Measurements from ENCODE around the gene MRPL46. TPM values are rescaled to one million over a fixed set of nuclear protein-coding genes. Genes with fewer than 3 reads are reported as not detected.
A peak's percentile ranks its signal among the peaks of the same experiment; 100 is the strongest.

MRPL46 gene
- total RNA-seq, 1 donor from 2014 or later: 17.4 TPM

DNA sequence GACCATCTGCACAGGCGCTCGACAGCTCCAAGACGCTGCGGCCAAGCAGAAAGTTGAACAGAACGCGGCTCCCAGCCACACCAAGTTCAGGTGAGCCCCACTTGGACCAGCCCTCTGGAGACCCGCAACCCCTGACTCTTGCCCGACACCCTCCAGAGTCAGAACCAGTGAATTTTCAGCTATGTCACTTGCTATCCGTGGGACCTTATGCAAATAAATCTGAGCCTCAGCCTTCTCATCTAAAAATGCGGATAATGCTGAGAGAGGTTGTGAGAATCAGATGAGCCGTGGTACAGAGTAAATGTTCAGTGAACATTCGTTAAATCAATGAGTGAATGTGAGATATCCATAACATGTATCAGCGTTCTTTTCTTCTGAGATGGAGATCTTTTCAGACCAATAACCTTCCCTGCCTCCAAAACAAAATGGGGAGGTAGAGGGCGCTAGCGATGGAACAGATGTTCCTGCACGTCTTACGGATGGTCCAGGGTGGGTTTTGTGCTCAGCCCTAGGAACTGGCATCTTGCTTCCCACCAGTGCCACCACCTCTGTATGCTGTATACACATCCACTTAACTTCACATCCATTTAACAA is 844 bp upstream of the MRPL46 start:
- peak overlapping the region; percentile 67 to 74 for H3K4me3 ChIP-seq
- TF ChIP-seq, protein P1, sequence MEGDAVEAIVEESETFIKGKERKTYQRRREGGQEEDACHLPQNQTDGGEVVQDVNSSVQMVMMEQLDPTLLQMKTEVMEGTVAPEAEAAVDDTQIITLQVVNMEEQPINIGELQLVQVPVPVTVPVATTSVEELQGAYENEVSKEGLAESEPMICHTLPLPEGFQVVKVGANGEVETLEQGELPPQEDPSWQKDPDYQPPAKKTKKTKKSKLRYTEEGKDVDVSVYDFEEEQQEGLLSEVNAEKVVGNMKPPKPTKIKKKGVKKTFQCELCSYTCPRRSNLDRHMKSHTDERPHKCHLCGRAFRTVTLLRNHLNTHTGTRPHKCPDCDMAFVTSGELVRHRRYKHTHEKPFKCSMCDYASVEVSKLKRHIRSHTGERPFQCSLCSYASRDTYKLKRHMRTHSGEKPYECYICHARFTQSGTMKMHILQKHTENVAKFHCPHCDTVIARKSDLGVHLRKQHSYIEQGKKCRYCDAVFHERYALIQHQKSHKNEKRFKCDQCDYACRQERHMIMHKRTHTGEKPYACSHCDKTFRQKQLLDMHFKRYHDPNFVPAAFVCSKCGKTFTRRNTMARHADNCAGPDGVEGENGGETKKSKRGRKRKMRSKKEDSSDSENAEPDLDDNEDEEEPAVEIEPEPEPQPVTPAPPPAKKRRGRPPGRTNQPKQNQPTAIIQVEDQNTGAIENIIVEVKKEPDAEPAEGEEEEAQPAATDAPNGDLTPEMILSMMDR (IDR thresholded peaks at IDR 0.05): no peak
- no peak for TF ChIP-seq POLR2A (IDR thresholded peaks at IDR 0.05)
- TF ChIP-seq POLR2AphosphoS5 (IDR thresholded peaks at IDR 0.05; ENCODE audit: insufficient read depth in 1 of 2, low read depth in 1 of 2): no peak
- peak in 1 of 2 donors; percentile 86 for DNase-seq (ENCODE audit: extremely low spot score in 2 of 2)
- H3K36me3 ChIP-seq: peaks cover 0 to 26% of the 10 kb centered on the region in 2 donors
- no peaks in the 10 kb centered on the region for H3K9me3 ChIP-seq
- H3K4me1 ChIP-seq: peaks cover 25% of the 10 kb centered on the region
- H3K27ac ChIP-seq: peak overlapping the region; percentile 87
- intact Hi-C loops (cut with DNase I): no loop called here
- no peaks in the 10 kb centered on the region for H3K27me3 ChIP-seq

DNA sequence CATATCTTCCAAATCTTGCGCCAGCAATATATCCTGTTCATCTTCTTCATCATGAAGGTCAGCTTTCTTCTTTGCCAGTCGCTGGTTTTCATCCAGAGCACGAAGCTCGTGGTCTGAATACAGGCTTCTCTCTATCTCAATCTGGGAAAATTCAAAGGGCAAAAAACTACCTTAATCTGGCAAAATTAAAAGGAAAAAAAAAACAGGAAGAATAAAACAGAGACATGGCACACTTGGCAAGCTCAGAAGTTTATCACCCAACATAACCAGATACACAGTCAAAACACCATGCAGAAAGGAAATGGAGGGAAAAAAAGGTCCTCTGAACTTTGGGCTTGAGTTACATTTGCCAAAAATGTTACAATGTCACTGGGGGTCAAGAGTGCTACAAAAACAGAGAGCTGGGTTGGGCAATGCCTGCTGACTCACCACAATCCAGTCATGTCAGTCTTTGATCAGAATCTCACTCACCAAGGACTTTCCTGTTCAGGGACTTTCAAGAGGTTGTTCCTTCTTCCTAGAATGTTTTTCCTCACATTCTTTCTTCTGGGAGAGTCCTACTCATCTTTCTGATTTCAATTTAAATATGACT is 1.5 kb downstream of the MRPL46 start:
- intact Hi-C loops (cut with DNase I): no loop called here
- Histone ChIP-seq H3K4me3 (no peak overlapping the region), H3K9me3 (no peaks in the 10 kb centered on the region), H3K27ac (no peak overlapping the region), H3K4me1 (peaks cover 25% of the 10 kb centered on the region), H3K27me3 (no peaks in the 10 kb centered on the region), H3K36me3 (peaks cover 4 to 35% of the 10 kb centered on the region in 2 donors)
- peak in 1 of 2 donors; percentile 25 for DNase-seq (ENCODE audit: extremely low spot score in 2 of 2)
- TF ChIP-seq POLR2A (IDR thresholded peaks at IDR 0.05) (no peak), POLR2AphosphoS5 (IDR thresholded peaks at IDR 0.05; ENCODE audit: insufficient read depth in 1 of 2, low read depth in 1 of 2) (no peak)
- TF ChIP-seq, protein P1 (IDR thresholded peaks at IDR 0.05): no peak

DNA sequence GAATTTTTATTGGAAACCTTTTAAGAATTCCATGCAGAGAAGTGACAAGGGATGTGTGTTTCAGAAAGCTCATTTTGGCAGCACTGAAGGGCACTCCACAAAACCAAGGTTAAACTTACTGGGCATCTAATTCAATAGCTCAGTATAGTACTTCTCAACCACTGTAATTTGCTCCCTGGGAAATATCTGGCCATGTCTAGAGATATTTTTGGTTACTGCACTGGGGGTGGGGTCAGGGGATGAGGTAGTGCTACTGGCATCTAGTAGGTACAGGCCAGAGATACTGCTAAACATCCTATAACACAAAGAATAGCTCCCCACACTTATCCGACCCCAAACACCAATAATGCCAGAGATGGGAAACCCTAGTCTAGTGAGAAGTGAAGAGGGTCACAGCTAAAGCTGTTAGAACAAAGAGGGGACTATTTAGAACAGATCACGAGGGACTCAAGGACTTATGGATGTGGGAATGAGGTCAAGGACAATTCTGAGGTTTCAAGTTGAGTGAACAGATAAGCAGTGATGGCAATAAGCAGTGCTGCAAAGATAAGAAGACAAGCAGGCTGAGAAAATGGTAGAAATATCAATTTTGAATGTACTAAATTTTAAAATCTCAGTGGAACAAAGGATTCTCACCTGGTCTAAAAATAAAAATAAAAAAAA is 3.2 kb downstream of the MRPL46 start:
- no peak overlapping the region for H3K4me3 ChIP-seq
- no peak overlapping the region for H3K27ac ChIP-seq
- intact Hi-C loops (cut with DNase I): no loop called here
- H3K36me3 ChIP-seq: peaks cover 4 to 48% of the 10 kb centered on the region in 2 donors
- TF ChIP-seq POLR2A (IDR thresholded peaks at IDR 0.05) (no peak), POLR2AphosphoS5 (IDR thresholded peaks at IDR 0.05; ENCODE audit: insufficient read depth in 1 of 2, low read depth in 1 of 2) (no peak)
- TF ChIP-seq, protein P1 (IDR thresholded peaks at IDR 0.05): no peak
- peak in 1 of 2 donors; percentile 22 for DNase-seq (ENCODE audit: extremely low spot score in 2 of 2)
- H3K4me1 ChIP-seq: peaks cover 25% of the 10 kb centered on the region
- H3K9me3 ChIP-seq: no peaks in the 10 kb centered on the region
- no peaks in the 10 kb centered on the region for H3K27me3 ChIP-seq

GRCh38 chr15:88456733-88457132 is 10.5 kb downstream of the MRPL46 start:
- no peak overlapping the region for H3K27ac ChIP-seq
- intact Hi-C loops (cut with DNase I): no loop called here

More at GRCh38 chr15:88456733-88457132, 10.5 kb downstream of the MRPL46 start:
- H3K36me3 ChIP-seq: peaks cover 4 to 31% of the 10 kb centered on the region in 2 donors
- H3K9me3 ChIP-seq: no peaks in the 10 kb centered on the region
- TF ChIP-seq, protein P1 (IDR thresholded peaks at IDR 0.05): no peak
- TF ChIP-seq POLR2AphosphoS5 (IDR thresholded peaks at IDR 0.05; ENCODE audit: insufficient read depth in 1 of 2, low read depth in 1 of 2) (no peak), POLR2A (IDR thresholded peaks at IDR 0.05) (no peak)
- no peaks in the 10 kb centered on the region for H3K27me3 ChIP-seq
- H3K4me1 ChIP-seq: peaks cover 7% of the 10 kb centered on the region
- H3K4me3 ChIP-seq: no peak overlapping the region
- DNase-seq (ENCODE audit: extremely low spot score in 2 of 2): peak in 1 of 2 donors; percentile 13
